GM23248 (cell line): ENCODE data around the gene BMPR1B.

Experiments
- EZH2 ChIP-seq: fragments of 200-600 bp; sonication (generic); IDR thresholded peaks from 2 replicates; pipeline ENCODE4 v1.6.1; 2018; ENCODE audit warnings: antibody characterized with exemption, mild to moderate bottlenecking; ENCODE audit not compliant: insufficient read depth, poor library complexity, severe bottlenecking
- EZH2phosphoT487 ChIP-seq: fragments of 200-600 bp; sonication (generic); IDR thresholded peaks from 2 replicates; pipeline ENCODE4 v1.6.1; 2018; ENCODE audit warnings: antibody characterized with exemption, moderate library complexity, mild to moderate bottlenecking, low read depth; ENCODE audit not compliant: insufficient read depth

- TF ChIP-seq EZH2 (no peak), EZH2phosphoT487 (no peak)
These were observed 155.6 kb downstream of the BMPR1B start for GRCh38 chr4:94913316-94913715.
